Ascending aorta (tissue), 2 donors: ENCODE measurements around the gene SERPINA7. TPM values are rescaled to one million over a fixed set of nuclear protein-coding genes. Genes with fewer than 3 reads are reported as not detected.
"Not testable (repeated sequence)": the region's sequence is repeated elsewhere in the genome, so short reads cannot be mapped to it uniquely, and the experiment has no call there.

Experiments
- DNase-seq, 2 donors: peaks; one replicate each; pipeline ENCODE4 v3.0.0-alpha.2; 2019; ENCODE audit warnings: low spot score in 2 of 2
- H3K27ac ChIP-seq, 2 donors: fragments of 200-600 bp; sonication (generic); one replicate each; pipeline ENCODE4 v1.5.1; 2016 to 2017; ENCODE audit warnings: mild to moderate bottlenecking in 1 of 2
- H3K27me3 ChIP-seq: fragments of 200-600 bp; sonication (generic); one replicate; pipeline ENCODE4 v1.5.1; 2017
- H3K36me3 ChIP-seq, 2 donors: fragments of 200-600 bp; sonication (generic); one replicate each; pipeline ENCODE4 v1.5.1; 2016
- H3K4me1 ChIP-seq, 2 donors: fragments of 200-600 bp; sonication (generic); one replicate each; pipeline ENCODE4 v1.5.1; 2016 to 2017; ENCODE audit warnings: mild to moderate bottlenecking in 1 of 2
- H3K4me3 ChIP-seq, 2 donors: fragments of 200-600 bp; sonication (generic); one replicate each; pipeline ENCODE4 v1.5.1; 2016 to 2017; ENCODE audit warnings: mild to moderate bottlenecking in 1 of 2
- H3K9me3 ChIP-seq, 2 donors: fragments of 200-600 bp; sonication (generic); one replicate each; pipeline ENCODE4 v1.5.1; 2016
- intact Hi-C: fragments of 100-400 bp; cut with DNase I; formaldehyde crosslinking; loops from one replicate; pipeline ENCODE4 v1.15.1; 2023
- total RNA-seq: library from RNA; depleted of rRNA; stranded (reverse); fragments of >200 nt; gene quantifications from one replicate; pipeline ENCODE4 v1.1.0, GENCODE V29; 2016
- TF ChIP-seq, protein P1 (sequence below), 3 experiments: fragments of 200-600 bp in 2 of 3; fragments of 450-650 bp in 1 of 3; sonication (generic) in 2 of 3; IDR thresholded peaks; one replicate each; pipeline ENCODE4 v1.5.1; 2016 to 2019; ENCODE audit warnings: antibody characterized with exemption in 3 of 3, mild to moderate bottlenecking in 1 of 3, moderate library complexity in 1 of 3

SERPINA7 gene
- total RNA-seq, 1 donor from 2014 or later = 0.75 TPM

DNA sequence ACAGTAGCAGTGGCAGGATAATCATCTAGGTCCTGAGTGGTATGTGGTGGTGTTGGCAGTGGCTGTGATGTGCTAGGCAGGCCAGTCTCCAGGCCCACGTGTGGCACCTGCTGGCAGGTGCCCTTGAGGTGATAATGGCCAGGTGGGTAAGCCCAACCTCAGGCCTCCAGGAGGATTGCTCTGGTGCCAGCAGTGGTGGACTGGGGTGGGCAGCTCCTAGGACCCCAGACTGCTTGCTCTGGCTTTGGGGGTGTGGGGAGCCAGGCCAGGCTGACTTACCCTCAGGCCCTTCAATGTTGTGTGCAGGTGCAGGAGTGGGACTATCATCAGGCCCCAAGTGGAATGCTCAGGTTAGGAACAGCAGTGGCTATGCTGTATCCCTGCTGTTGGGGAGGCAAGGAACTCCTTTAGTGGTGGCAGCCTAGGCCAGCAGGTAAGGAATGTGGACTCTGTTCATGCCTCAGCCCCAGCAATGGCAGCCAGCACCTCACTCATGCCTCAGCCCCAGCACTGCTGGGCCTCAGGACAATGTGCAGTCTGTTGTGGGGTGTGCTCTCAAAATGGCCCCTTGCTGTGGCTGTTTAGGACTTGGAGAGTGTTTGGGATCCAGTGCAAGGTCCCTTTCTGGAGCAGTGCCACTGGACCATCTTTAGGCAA lies 24.3 kb downstream of the SERPINA7 start:
- DNase-seq = no peak
- Histone ChIP-seq H3K27me3 (no peaks in the 10 kb centered on the region), H3K4me1 (no peaks in the 10 kb centered on the region), H3K4me3 (no peak overlapping the region), H3K27ac (no peak overlapping the region), H3K9me3 (peaks cover 0 to 7% of the 10 kb centered on the region in 2 donors), H3K36me3 (no peaks in the 10 kb centered on the region)
- TF ChIP-seq, protein P1, sequence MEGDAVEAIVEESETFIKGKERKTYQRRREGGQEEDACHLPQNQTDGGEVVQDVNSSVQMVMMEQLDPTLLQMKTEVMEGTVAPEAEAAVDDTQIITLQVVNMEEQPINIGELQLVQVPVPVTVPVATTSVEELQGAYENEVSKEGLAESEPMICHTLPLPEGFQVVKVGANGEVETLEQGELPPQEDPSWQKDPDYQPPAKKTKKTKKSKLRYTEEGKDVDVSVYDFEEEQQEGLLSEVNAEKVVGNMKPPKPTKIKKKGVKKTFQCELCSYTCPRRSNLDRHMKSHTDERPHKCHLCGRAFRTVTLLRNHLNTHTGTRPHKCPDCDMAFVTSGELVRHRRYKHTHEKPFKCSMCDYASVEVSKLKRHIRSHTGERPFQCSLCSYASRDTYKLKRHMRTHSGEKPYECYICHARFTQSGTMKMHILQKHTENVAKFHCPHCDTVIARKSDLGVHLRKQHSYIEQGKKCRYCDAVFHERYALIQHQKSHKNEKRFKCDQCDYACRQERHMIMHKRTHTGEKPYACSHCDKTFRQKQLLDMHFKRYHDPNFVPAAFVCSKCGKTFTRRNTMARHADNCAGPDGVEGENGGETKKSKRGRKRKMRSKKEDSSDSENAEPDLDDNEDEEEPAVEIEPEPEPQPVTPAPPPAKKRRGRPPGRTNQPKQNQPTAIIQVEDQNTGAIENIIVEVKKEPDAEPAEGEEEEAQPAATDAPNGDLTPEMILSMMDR (IDR thresholded peaks at IDR 0.05) = no peak
- intact Hi-C loops = no loop called here

DNA sequence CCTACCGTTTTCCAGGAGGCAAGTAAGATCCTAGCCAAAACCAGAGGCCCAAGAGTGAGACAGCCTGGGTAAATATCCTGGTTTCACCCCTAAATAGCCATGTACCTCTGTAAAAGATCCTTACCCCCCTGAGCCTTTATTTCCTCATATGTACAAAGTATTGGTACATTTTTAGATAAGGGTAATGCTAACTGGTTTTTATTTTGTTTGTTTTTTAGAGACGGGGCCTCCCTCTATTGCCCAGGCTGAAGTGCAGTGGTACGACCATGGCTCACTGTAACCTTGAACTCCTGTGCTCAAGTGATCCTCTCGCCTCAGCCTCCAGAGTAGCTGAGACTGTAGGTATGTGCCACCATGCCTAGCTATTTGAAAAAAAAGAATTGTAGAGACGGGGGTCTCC lies 29.4 kb downstream of the SERPINA7 start:
- Histone ChIP-seq H3K4me1 (no peaks in the 10 kb centered on the region), H3K4me3 (no peak overlapping the region), H3K27ac (no peak overlapping the region), H3K9me3 (peaks cover 0 to 7% of the 10 kb centered on the region in 2 donors), H3K36me3 (no peaks in the 10 kb centered on the region), H3K27me3 (no peaks in the 10 kb centered on the region)
- no peak for DNase-seq
- TF ChIP-seq, protein P1 (IDR thresholded peaks at IDR 0.05) = no peak
- intact Hi-C loops = no loop called here

DNA sequence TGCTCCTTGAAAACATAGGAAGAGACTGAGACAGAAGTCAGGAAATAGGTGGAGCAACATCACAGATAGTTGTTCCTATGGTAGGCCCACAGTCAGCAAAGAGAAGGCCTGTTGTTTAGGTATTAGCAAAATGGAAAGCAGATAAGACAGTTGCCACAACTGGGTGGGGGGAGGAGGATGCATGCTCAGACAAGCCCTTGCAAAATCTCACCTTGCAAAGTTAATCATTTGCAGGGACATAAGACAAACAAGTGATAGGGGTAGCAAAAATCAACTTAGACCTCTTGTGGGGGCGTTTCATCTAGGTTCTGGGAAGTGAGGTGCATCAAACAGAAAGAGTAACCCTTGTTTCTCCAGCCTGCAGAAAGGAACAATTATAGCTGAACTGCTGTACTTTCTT lies 30.7 kb downstream of the SERPINA7 start:
- TF ChIP-seq, protein P1 (IDR thresholded peaks at IDR 0.05) = no peak

DNA sequence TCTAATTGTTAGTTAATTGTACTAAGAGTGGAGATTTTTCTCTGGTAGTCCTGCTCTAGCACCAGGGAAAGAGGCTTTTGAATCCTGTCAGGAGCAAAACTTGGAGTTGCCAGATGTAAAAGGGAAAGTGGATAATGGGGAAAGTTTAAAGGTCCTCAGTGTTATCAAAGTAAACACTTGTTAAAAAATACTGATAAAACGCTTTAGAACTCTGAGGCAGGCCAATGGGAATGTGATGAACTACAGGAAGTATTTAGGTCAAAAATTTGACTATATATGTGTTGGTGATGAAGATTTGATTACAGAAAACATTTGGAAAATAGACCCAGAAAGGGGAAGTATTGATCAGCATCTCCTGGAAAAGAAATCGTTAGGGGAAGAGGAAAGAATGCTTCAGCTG lies 32.8 kb downstream of the SERPINA7 start:
- H3K9me3 ChIP-seq = no peaks in the 10 kb centered on the region
- H3K27me3 ChIP-seq = no peaks in the 10 kb centered on the region
- no peak overlapping the region for H3K4me3 ChIP-seq
- intact Hi-C loops = no loop called here
- TF ChIP-seq, protein P1 (IDR thresholded peaks at IDR 0.05) = no peak
- H3K36me3 ChIP-seq = no peaks in the 10 kb centered on the region
- no peaks in the 10 kb centered on the region for H3K4me1 ChIP-seq
- H3K27ac ChIP-seq = no peak overlapping the region
- DNase-seq = no peak

More for the DNA sequence above, 30.7 kb downstream of the SERPINA7 start:
- intact Hi-C loops = no loop called here
- Histone ChIP-seq H3K4me1 (no peaks in the 10 kb centered on the region), H3K4me3 (no peak overlapping the region), H3K27me3 (no peaks in the 10 kb centered on the region), H3K27ac (no peak overlapping the region), H3K36me3 (no peaks in the 10 kb centered on the region), H3K9me3 (peaks cover 0 to 7% of the 10 kb centered on the region in 2 donors)
- DNase-seq = no peak

DNA sequence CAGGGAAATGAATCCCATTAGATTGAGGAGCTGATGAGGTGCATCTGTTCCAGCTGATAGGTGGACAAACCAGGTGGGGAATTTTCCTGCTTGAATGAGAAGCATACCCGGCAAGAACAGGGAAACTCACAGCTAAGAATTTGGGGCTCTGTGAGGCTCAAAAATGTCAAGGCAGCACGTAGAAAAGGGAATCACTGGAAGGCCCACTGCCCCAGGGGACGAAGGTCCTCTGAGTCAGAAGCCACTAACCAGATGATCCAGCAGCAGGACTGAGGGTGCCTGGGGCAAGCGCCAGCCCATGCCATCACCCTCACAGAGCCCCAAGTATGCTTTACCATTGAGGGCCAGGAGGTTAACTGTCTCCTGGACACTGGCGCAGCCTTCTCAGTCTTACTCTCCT lies 37.9 kb downstream of the SERPINA7 start:
- H3K4me3 ChIP-seq, H3K9me3 ChIP-seq, H3K27me3 ChIP-seq, DNase-seq, H3K36me3 ChIP-seq, intact Hi-C loops, H3K27ac ChIP-seq, H3K4me1 ChIP-seq: not testable (repeated sequence)

DNA sequence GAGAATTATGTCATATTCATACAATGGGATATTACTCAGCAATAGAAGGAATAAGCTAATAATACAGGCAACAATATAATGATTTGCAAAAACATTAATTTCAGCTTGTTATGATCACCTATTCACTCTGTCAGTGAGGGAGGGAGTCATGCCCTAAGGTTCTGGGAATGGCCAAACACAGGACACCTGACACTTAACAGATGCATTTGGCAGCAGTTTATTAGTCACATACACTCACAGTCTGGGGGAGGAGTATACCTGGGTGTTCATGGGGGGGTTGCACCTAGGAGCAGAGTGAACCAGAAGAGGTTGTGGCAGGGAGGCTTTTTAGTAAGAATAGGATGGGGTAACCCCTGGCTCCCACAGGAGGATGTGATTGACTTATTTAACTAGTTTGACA lies 38.3 kb downstream of the SERPINA7 start:
- TF ChIP-seq, protein P1 (IDR thresholded peaks at IDR 0.05) = no peak
- Histone ChIP-seq H3K4me3 (no peak overlapping the region), H3K27me3 (no peaks in the 10 kb centered on the region), H3K27ac (no peak overlapping the region), H3K4me1 (no peaks in the 10 kb centered on the region), H3K36me3 (no peaks in the 10 kb centered on the region), H3K9me3 (no peaks in the 10 kb centered on the region)
- intact Hi-C loops = no loop called here
- no peak for DNase-seq
